GM12865 (cell line): ENCODE measurements around the gene PGBD1.

Source experiments
- DNase-seq: peaks from one replicate; pipeline ENCODE4 v3.0.0; 2010; ENCODE audit warnings: low read depth
- H3K4me3 ChIP-seq: 2 replicates; pipeline ENCODE4 v1.5.1; 2011; ENCODE audit warnings: mild to moderate bottlenecking, low read depth, low read length, control low read depth
- CTCF ChIP-seq: IDR thresholded peaks from 2 replicates; pipeline ENCODE4 v1.5.1; 2011; ENCODE audit warnings: low read length, control low read depth, low read depth, inconsistent platforms; ENCODE audit not compliant: insufficient read depth; ENCODE audit errors: missing control alignments

Gene PGBD1

GRCh38 chr6:28351493-28351925, 70.1 kb downstream of the PGBD1 start:
- no peak for DNase-seq
- no peak for TF ChIP-seq CTCF
- H3K4me3 ChIP-seq = no peak overlapping the region
